IPS-NIHi7 (cell line): ENCODE measurements around the gene PUS1.
"Not testable (repeated sequence)": the region's sequence is repeated elsewhere in the genome, so short reads cannot be mapped to it uniquely, and the experiment has no call there.

ENCODE experiments used
- DNase-seq: peaks from one replicate; pipeline ENCODE4 v3.0.0; 2012; ENCODE audit warnings: mixed read lengths; ENCODE audit errors: extremely low spot score

PUS1 gene

DNA sequence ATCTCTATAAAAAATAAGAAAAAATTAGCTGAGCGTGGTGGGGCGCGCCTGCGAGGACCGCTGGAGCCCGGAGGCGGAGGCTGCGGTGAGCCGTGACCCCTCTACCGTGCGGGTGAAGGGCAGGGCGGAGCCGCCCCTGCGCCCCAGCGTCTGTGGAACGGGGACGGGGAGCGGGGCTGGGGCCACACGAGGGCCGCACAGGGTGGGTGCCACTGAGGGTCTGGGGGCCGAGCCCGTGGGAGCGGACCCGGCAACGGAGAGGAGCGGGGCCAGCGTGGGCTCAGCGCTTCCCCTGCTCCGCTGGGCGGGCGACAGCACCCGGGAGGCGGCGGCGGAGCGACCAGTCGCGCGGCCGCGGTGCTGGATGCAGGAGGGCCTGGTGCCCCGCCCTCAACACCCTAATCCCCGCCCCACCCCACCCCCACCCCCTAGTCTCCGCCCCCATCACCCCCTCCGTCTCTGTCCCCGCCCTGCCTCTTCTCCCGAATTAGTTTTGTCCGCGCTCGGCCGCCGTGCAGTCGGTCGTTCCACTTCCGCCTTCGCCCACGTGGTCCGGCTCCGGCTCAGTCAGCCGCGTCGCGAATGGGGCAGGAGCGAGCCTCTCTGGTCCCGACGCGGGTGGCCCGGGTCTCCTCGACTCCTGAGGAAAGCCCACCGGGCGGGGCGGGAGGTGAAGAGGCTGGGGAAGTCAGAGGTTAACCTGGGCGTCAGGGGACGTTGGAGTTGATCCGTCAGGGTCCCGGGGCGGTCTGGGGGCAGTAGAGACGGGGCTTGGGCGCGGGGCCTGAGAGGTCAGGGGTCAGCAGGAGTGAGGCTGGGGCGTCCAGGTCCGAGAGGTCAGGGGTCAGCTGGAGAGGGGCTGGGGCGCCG, at the start of gene PUS1:
Gene PUS1 (plus strand): TSS at position 566 of the 870 bp plus-strand sequence. CDS start 447 bp downstream, outside the sequence.
- peak; percentile 98 for DNase-seq

DNA sequence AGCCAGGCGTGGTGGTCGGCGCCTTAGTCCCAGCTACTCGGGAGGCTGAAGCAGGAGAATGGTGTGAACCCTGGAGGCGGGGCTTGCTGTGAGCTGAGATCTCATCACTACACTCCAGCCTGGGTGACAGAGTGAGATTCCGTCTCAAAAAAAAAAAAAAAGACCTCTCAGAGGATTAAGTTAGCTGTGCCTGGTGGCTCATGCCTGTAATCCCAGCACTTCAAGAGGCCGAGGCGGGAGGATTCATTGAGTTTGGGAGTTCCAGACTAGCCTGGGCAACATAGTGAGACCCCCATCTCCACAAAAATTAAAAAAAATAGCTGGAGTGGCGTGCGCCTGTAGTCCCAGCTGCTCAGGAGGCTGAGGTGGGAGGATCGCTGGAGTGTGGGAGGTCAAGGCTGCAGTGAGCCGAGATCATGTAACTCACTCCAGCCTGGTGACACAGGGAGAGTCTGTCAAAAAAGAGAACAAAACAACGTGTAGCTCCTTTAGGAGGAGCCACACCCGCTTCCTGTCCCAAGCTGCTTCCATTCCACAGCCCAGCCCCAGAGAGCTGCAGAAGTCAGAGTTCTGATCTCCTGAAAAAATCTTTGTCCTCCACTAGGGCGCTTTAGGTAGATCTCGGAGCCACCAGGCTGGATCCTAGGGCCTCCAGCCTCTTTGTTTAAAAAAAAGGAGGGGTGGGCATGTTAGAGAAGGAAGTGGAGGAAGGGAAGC, 46.1 kb upstream of the PUS1 start:
- DNase-seq: peak; percentile 31

DNA sequence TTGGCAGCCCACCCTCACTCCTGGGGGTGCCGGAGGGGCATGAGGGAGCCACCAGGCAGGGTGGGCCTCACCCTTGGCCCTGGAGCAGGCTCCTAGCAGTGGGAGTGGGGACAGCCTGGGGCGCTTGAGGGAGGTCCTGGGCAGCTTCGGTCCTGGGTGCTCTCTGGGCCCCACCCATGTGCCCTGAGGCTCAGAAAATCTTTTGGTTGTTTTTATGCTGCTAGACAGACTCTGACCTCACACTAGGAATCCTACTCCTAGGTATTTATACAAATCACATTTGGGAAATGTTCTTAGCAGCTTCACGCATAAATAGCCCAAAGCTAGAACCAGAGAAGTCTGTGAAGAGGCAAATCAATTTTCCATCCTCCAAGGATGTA, 45.6 kb upstream of the PUS1 start:
- DNase-seq: no peak

DNA sequence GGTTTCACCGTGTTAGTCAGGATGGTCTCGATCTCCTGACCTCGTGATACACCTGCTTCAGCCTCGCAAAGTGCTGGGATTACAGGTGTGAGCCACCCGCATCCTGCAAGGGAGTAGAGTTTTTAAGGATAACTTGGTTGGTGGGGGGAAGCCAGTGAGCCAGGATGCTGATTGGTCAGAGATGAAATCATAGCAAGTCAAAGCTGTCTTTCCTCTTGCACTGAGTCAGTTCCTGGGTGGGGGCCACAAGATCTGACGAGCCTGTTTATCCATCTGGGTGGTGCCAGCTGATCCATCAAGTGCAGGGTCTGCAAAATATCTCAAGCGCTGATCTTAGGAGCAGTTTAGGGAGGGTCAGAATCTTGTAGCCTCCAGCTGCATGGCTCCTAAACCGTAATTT, 44.0 kb upstream of the PUS1 start:
- DNase-seq: not testable (repeated sequence)

DNA sequence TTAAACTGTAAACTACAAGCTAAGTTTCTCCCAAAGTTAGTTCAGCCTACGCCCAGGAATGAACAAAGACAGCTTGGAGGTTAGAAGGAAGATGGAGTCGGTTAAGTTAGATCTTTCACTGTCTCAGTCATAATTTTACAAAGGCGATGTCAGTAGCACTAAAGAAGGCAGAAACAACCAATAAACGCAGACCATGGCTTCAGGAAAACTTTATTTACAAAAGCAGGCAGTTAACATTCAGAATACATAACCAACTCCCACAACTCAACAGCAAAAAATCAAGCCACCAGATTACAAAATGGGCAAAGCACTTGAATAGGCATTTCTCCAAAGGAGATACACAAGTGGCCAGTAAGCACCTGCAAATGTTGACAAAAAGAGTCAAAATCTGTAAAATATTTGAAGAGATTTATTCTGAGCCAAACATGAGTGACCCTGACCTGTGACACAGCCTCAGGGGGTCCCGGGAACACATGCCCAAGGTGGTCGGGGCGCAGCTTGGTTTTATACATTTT, 43.5 kb upstream of the PUS1 start:
- no peak for DNase-seq

DNA sequence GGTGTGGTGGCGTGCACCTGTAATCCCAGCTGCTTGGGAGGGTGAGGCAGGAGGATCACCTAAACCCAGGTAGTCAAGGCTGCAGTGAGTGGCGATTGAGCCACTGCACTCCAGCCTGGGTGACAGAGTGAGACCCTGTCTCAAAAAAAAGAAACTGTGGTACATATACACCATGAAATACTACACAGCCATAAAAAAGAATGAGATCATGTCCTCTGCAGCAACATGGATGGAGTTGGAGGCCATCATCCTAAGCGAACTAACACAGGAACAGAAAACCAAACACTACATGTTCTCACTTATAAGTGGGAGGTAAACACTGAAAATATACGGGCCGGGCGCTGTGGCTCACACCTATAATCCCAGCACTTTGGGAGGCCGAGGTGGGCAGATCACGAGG, 37.4 kb upstream of the PUS1 start:
- DNase-seq: not testable (repeated sequence)

DNA sequence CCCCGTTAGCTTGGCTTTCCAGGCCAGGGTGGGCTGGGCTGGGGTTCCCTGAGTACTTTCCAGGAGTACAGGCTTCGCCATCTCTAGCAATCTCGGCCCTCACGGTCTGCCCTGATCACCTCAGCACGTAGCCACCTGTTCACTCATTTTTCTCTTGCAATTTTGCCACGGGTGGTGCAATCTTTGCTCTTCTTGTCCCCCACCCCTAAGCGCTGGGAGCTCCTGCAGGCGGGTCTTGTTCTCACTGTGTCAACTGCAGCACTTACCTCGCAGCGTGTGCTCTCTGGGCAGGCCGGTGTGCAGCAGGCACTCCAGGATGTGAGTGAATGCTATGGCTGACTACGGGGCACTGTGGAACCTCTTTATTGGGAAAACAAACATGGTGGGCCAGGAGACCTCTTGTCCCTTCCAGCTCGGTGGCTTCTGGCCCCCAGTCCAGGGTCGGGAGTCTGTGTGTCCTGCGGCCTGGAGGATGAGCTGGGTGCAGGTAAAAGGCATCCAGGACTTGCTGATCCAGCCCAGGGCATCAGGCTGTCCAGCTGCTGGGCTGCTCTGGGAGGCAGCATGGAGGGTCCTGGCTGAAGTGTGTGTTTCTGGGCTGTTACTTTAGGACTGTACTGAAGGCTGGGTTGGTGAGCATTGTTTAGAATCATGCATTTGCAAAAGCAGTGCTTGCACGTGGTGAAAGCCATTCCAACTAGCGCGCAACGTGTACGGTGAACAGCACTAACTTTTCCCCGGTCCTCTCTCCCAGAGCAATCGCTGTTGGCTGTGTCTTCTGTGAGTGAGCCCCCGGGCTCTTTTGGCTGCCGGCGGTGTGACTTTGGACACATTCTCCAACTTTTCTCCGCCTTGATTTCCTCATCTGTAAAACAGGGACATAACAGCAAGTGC, 36.1 kb upstream of the PUS1 start:
- peak; percentile 9 for DNase-seq

DNA sequence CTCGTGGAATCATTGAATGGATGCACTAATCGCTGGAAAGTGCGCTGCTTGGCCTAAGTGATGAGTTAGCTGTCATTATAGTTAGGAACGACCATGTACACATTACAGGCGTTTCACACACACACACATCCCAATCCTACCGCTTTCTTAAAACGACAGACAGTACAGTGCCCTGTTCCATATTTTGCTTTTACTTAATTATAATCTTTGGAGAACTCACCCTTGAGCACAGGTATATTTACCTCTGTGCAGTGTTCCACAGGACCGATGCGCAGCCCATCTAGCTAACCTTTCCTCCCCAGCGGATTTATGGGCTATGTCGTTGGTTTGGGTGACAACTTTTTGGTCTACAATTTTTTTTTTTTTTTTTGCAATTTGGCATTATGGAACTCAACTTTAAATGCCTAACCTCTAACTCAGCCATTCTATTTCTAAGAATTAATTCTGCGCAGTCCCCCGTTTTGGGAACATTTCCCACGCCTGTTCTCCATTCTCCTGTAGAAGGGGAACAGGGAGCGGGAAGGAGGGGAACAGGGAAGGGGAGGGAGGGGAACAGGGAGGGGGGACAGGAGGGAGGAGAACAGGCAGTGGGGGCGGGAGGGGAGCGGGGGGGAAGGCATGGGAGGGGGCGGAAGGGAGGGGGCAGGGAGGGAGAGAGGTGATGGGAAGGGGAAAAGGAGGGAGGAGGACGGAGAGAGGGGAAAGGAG, 35.3 kb upstream of the PUS1 start:
- DNase-seq: no peak

DNA sequence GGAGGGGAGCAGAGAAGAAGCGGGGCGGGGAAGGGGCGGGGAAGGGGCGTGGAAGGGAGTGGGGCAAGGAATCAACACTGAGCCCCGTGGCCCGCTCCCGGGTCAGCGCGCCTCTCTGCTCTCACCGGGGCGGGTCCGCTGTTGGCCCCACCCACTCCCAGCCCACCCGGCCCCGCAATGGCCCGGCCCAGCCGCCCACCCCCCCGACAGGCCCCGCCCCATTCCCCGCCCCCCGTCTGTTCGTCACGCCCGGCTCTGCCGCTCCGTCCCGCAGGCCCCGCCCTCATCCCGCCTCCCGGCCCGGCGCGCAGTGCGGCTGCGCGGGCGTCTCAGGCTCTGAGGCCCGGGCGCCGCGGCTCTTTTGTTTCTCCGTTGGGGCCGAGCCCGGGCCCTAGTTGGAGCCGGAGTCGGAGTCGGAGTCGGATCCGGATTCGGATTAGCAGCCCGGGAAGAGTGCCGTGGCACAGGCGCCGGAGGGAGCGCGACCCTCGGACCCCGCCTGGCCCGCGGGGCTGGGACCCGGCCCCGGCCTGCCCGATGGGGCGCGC, 34.7 kb upstream of the PUS1 start, which contains the start of gene ULK1:
Gene ULK1 (plus strand): TSS at position 310 of the 548 bp plus-strand sequence. CDS start 380 bp downstream, outside the sequence.
- peak; percentile 100 for DNase-seq

DNA sequence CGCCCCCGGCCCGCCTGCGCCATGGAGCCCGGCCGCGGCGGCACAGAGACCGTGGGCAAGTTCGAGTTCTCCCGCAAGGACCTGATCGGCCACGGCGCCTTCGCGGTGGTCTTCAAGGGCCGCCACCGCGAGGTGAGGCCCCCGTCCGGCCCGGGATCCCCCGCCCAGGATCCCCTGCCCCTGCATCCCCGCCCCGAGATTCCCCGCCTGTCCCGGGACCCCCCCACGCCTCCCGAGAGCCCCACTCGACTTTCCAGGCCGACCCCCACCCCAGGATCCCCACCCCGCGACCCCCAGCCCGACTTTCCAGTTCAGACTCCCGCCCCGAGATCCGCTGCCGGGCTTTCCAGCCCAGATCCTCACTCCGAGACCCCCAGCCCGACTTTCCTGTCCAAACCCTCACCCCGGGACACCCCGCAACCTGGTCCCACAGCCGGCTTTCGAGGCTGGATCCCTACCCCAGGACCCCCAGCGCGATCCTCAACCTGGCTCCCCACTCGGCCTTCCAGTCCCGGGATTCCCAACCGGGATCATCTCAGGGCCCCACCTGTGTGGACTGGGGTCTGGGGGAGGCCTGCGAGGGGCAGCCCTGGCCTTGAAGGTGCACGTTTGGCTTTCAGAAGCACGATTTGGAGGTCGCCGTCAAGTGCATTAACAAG, 34.0 kb upstream of the PUS1 start:
- DNase-seq: no peak

DNA sequence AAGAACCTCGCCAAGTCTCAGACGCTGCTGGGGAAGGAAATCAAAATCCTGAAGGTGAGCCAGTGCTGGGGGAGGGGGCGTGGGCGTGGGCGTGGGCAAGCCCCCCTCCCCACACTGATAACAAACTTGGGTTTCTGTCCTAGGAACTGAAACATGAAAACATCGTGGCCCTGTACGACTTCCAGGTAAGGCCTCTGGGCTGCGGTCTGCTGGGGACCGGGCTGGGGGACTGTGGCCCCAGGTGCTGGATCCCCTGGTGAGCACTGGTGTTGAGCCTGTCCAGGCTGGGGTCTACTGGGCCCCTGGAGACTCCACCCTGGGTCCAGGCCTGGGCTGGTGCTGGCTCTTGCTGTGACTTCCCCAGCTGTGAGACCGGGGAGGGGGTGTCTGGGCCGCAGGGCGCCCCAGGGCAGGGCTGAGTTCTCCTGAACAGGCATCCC, 33.4 kb upstream of the PUS1 start:
- DNase-seq: no peak

DNA sequence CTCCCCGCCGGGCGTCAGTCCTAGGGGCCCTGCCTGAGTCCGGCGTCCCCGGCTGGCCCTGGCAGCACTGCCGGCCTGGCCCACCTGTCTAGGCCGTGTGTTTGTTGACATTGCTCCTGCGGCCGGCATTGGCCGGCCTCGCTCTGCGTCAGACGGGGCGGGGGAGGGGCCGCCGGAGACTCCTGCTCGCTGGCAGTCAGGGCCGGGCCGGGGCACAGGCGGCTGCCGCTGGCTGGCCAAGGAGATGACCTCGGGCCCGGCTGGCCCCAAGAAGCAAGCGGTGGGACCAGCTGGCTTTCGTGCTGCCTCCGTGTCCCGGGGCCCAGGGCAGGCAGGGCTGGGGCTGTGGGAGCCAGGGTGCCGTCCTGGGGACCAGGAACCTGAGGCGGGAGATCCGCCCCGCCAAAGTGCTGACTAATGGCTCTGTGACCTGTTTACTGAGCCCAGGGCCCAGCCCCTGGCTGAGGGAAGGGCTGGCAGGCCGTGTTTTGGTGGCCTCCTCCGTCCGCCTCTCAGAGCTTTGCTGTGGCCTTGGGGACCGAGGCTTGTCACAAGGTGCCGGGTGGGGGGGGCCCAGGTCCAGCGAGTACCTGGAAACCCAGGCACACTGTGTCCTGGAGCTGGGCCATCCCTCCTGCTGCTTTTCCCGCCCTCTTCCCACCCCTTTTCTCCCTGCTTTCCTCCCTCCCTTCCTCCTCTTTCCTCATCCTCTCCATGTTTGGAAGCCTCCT, 32.8 kb upstream of the PUS1 start:
- DNase-seq: peak; percentile 96

DNA sequence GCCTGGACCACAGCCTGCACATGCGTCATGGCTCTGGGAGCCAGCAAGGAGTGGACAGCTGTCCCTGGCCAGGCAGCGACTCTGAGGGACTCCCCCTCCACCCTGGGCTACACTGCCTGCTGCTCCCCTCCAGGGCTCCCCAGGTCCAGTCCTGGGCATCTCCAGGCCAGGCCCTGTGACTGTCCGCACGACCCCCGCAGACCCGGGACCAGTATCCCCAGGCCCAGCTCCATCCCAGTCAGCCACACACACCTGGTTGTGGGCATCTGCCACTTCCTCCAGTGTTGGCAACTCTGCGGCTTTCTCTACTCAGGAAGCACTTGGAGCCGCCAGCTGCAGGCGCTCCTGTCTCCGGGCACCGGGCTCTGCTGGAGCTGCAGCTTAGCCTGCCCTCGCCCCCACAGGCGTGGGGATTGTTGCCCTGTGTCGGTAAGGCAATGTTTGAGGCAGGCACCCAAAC, 32.2 kb upstream of the PUS1 start:
- no peak for DNase-seq

DNA sequence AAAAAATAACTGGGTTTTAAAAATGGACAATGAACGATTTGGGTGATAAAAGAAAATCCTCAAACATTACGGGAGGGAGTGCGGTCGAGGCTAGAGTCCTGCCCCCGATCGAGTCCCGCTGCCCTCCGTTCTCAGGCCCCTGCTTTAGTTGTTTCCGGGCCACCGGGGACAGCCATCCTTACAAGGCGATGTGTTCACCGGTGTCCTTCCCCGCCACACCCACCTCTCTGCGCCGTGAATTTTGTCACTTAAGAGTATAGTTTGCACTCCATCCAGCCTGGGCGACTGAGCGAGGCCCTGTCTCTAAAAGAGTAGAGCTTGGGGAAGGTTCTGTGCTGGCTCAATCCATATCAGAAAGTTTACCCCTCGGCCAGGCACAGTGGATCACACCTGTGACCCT, 31.8 kb upstream of the PUS1 start:
- no peak for DNase-seq

DNA sequence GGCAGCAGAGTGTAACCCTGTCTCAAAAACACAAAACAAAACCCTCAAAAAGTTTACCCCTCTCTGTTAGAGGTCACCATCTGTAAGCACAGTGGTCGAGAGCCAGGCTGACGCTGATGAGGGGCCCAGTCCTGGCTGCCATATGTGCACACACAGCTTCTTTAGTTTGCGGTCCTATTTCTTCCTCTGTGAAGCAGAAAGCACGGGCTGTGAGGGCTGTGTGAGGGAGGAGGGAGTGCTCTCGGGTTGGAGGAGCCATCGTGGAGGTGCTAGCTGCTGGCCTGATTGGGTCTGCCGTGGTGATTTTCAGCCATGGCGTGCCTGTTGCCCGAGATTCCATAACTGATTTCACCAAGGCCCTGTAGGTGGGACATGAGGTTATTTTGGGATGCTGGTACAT, 31.2 kb upstream of the PUS1 start:
- DNase-seq: no peak

DNA sequence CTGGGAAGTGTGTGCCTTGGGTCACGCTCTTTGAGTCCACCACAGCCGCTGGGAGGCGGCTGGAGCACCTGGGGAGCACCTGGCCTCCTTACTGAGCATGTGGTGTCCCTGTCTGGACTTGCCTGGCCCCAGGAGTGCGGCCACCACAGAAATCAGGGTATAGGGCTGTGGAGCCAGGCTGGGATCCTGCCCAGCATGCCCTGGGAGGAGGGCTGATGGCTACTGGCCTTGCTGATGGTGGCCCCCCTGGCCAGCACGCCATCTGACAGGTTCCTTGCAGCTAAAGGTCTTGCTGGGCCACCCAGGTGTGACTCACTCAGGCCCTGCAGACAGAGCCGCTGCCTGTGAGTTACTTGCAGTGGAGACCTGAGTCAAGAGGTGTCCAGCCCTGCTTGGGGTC, 28.7 kb upstream of the PUS1 start:
- no peak for DNase-seq

DNA sequence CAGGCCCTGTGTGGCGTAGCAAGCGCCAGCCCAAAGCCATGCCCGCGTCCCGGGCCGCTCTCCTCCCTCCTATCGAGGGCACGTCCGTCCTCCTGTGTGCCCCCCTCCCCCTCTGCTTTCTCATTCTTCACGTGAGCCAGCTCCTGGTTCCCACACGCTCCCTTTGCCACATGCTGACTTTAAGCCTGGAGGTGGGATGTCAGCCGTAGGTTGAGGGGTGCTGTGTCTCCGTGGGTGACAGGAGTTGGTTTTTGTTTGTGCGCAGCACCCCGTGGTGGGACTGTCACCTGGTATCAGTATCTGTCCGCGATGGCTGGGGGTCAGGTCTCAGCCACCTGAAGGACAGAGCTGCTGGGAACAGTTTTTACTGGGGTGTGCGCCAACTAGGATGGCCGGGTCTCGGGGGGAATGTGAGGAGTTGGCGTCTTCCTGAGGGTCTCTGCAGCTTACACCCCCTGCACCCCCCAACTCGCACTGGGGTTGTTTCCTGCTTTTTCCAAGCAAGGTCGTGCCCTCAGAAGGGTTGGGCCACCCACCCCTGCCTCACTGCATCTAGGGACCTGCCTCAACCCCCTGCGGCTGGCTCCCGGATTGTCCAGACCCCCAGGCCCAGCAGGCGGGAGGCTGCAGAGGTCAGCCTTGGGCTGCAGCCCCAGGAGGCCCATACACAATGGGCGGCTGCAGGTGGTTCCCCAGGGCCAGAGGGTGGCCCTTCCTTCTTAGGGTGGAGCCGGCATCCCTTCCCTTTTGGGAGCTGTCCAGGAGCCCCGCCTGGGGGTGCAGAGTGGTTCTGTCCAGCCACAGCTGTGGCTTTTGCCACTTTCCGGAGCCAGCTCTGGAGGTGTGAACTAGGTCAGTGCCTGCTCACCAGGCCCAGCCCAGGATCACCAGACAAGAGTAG, 27.4 kb upstream of the PUS1 start:
- DNase-seq: no peak
